Measurements from ENCODE around the gene RSPH10B. TPM values are rescaled to one million over a fixed set of nuclear protein-coding genes. Genes with fewer than 3 reads are reported as not detected.
"Not testable (repeated sequence)": the region's sequence is repeated elsewhere in the genome, so short reads cannot be mapped to it uniquely, and the experiment has no call there.

Gene RSPH10B
- total RNA-seq, 4 donors from 2014 or later = not detected

GRCh38 chr7:5898480-5899224 lies 71.8 kb downstream of the RSPH10B start, which contains the start of gene CCZ1:
TSS of gene CCZ1 (plus strand) at chr7:5898733. CDS start at chr7:5898800, 67 bp downstream.
- H3K27me3 ChIP-seq; H3K4me1 ChIP-seq; DNase-seq (ENCODE audit: extremely low spot score); H3K9me3 ChIP-seq; intact Hi-C loops (cut with DNase I): not testable (repeated sequence)
- Histone ChIP-seq H3K4me3 (peak within 1 kb of the TSS; percentile 54 to 64 (median 58)), H3K36me3 (peaks cover 0 to 15% (median 4%) of the 10 kb centered on the region in 4 donors), H3K27ac (replicated peaks in 1 of 4) (peak within 1 kb of the TSS; percentile 68 to 74 (median 71))
- 0% methylated on average over 8 of the region's 64 CpGs for WGBS
- peak in 2 of 3 experiments; percentile 13 to 29 for TF ChIP-seq CTCF (IDR thresholded peaks at IDR 0.05)
- peak in 1 of 2 donors; percentile 52 for TF ChIP-seq POLR2AphosphoS5 (IDR thresholded peaks at IDR 0.05)

GRCh38 chr7:5897369-5897919 lies 73.0 kb downstream of the RSPH10B start:
- H3K4me1 ChIP-seq; DNase-seq (ENCODE audit: extremely low spot score); intact Hi-C loops (cut with DNase I); H3K27ac ChIP-seq (replicated peaks in 1 of 4); H3K4me3 ChIP-seq; H3K36me3 ChIP-seq; H3K9me3 ChIP-seq; H3K27me3 ChIP-seq: not testable (repeated sequence)
- 58% methylated on average over 13 of the region's 13 CpGs for WGBS

GRCh38 chr7:5892498-5892897 lies 78.0 kb downstream of the RSPH10B start:
- intact Hi-C loops (cut with DNase I) = no loop called here
- 96% methylated on average over 9 of the region's 9 CpGs for WGBS
- DNase-seq (ENCODE audit: extremely low spot score) = no peak

GRCh38 chr7:5890244-5890643 lies 80.2 kb downstream of the RSPH10B start:
- H3K9me3 ChIP-seq; intact Hi-C loops (cut with DNase I): not testable (repeated sequence)
- 87% methylated on average over 2 of the region's 2 CpGs for WGBS

More at GRCh38 chr7:5892498-5892897, 78.0 kb downstream of the RSPH10B start:
- Histone ChIP-seq H3K27ac (replicated peaks in 1 of 4) (no peak overlapping the region), H3K27me3 (no peaks in the 10 kb centered on the region), H3K4me3 (no peak overlapping the region), H3K36me3 (no peaks in the 10 kb centered on the region), H3K9me3 (no peaks in the 10 kb centered on the region), H3K4me1 (no peaks in the 10 kb centered on the region)
- TF ChIP-seq POLR2AphosphoS5 (IDR thresholded peaks at IDR 0.05) = no peak
- TF ChIP-seq EP300 (IDR thresholded peaks at IDR 0.05) = no peak
- TF ChIP-seq POLR2A (IDR thresholded peaks at IDR 0.05; ENCODE audit: low read depth) = no peak
- TF ChIP-seq CTCF (IDR thresholded peaks at IDR 0.05) = no peak

GRCh38 chr7:5888021-5888420 lies 82.5 kb downstream of the RSPH10B start:
- not testable (repeated sequence) for DNase-seq (ENCODE audit: extremely low spot score)
- 97% methylated on average over 5 of the region's 5 CpGs for WGBS

More at GRCh38 chr7:5890244-5890643, 80.2 kb downstream of the RSPH10B start:
- not testable (repeated sequence) for H3K27ac ChIP-seq (replicated peaks in 1 of 4); H3K4me1 ChIP-seq; DNase-seq (ENCODE audit: extremely low spot score); H3K4me3 ChIP-seq; H3K27me3 ChIP-seq; H3K36me3 ChIP-seq

GRCh38 chr7:5884431-5884830 lies 86.1 kb downstream of the RSPH10B start:
- H3K9me3 ChIP-seq; H3K4me1 ChIP-seq; DNase-seq (ENCODE audit: extremely low spot score); H3K36me3 ChIP-seq; intact Hi-C loops (cut with DNase I); H3K27ac ChIP-seq (replicated peaks in 1 of 4); H3K4me3 ChIP-seq; H3K27me3 ChIP-seq: not testable (repeated sequence)
- 89% methylated on average over 5 of the region's 5 CpGs for WGBS

More at GRCh38 chr7:5888021-5888420, 82.5 kb downstream of the RSPH10B start:
- H3K27ac ChIP-seq (replicated peaks in 1 of 4); H3K27me3 ChIP-seq; H3K9me3 ChIP-seq; H3K4me1 ChIP-seq; intact Hi-C loops (cut with DNase I); H3K4me3 ChIP-seq; H3K36me3 ChIP-seq: not testable (repeated sequence)

- H3K9me3 ChIP-seq; H3K4me1 ChIP-seq; H3K27me3 ChIP-seq; H3K4me3 ChIP-seq; intact Hi-C loops (cut with DNase I); H3K36me3 ChIP-seq; DNase-seq (ENCODE audit: extremely low spot score); H3K27ac ChIP-seq (replicated peaks in 1 of 4): not testable (repeated sequence)
- 80% methylated on average over 6 of the region's 6 CpGs for WGBS
Observed at GRCh38 chr7:5880106-5880505, 90.4 kb downstream of the RSPH10B start.

- H3K4me3 ChIP-seq; DNase-seq (ENCODE audit: extremely low spot score); H3K27ac ChIP-seq (replicated peaks in 1 of 4); intact Hi-C loops (cut with DNase I); H3K9me3 ChIP-seq; H3K36me3 ChIP-seq; H3K27me3 ChIP-seq; H3K4me1 ChIP-seq: not testable (repeated sequence)
- WGBS = 79% methylated on average over 3 of the region's 3 CpGs
Observed at GRCh38 chr7:5879591-5879990, 90.9 kb downstream of the RSPH10B start.

Measured in esophagus muscularis mucosa (tissue), 4 donors.